NCI-H446 (cell line): Measurements from ENCODE around the gene TBCEL.

Experiments
- DNase-seq, 2 experiments: peaks; one replicate each; lab custom pipeline; 2025; lab: John Stamatoyannopoulos, UW

The TBCEL gene

GRCh38 chr11:121138259-121138658 lies 114.4 kb downstream of the TBCEL start:
- no peak for DNase-seq

DNA sequence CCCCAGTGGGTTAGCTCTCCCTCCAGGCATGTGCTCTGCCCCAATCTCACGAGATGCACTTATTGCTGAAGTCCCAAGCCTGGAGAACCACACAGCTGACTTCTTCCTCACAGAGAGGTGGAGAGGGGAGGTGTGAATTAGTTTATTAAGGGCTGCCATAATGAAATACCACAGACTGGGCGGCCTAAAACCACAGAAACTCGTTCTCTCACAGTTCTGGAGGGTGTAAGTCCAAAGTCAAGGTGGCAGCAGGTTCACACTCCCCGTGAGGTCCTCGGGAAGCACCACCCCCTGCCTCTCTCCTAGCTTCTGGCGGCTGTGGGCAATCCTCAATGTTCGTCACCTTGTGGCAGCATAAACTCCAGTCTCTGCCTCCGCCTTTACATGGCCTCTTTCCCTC lies 116.5 kb downstream of the TBCEL start:
- DNase-seq, result no peak
